ENCODE results near the gene ATAD5.

The ATAD5 gene

GRCh38 chr17:30906101-30906911 is 74.5 kb downstream of the ATAD5 start, which contains the start of gene TEFM (continued):
- TF ChIP-seq SALL2 (tag by site-specific recombination; IDR thresholded peaks at IDR 0.05; ENCODE audit: borderline replicate concordance) (peak; percentile 66; the same call in 1 of the 2 replicates), ZNF404 (tag by site-specific recombination; IDR thresholded peaks at IDR 0.05) (no peak), ZNF426 (tag by site-specific recombination; IDR thresholded peaks at IDR 0.05) (no peak), KLF1 (tag by site-specific recombination; IDR thresholded peaks at IDR 0.05) (peak; percentile 63; the same call in 1 of the 2 replicates), ZBTB8A (tag by site-specific recombination; IDR thresholded peaks at IDR 0.05) (peak; percentile 92), BCL6B (tag by site-specific recombination; IDR thresholded peaks at IDR 0.05) (no peak), ZBTB21 (tag by site-specific recombination; IDR thresholded peaks at IDR 0.05) (peak; percentile 53), ZNF610 (tag by site-specific recombination; IDR thresholded peaks at IDR 0.05; ENCODE audit: borderline replicate concordance) (peak; percentile 84), ZBTB6 (tag by site-specific recombination; IDR thresholded peaks at IDR 0.05) (peak; percentile 33), ZNF623 (tag by site-specific recombination; IDR thresholded peaks at IDR 0.05) (peak; percentile 43; the same call in 1 of the 2 replicates), GLI4 (tag by site-specific recombination; IDR thresholded peaks at IDR 0.05) (peak; percentile 98), ZNF146 (tag by site-specific recombination; IDR thresholded peaks at IDR 0.05) (peak; percentile 72), OVOL3 (tag by site-specific recombination; IDR thresholded peaks at IDR 0.05) (peak; percentile 84; the same call in 1 of the 2 replicates), ZNF274 (IDR thresholded peaks at IDR 0.05; ENCODE audit: low read length) (no peak), ZNF274 (tag by site-specific recombination; IDR thresholded peaks at IDR 0.05; ENCODE audit: borderline replicate concordance) (no peak), ZNF670 (tag by site-specific recombination; IDR thresholded peaks at IDR 0.05; ENCODE audit: low read depth) (no peak), ZBTB1 (tag by site-specific recombination; IDR thresholded peaks at IDR 0.05) (no peak), ZNF585B (tag by site-specific recombination; IDR thresholded peaks at IDR 0.05) (no peak; the same call in 1 of the 2 replicates), ZSCAN4 (tag by site-specific recombination; IDR thresholded peaks at IDR 0.05) (peak; percentile 76), ZBTB17 (tag by site-specific recombination; IDR thresholded peaks at IDR 0.05) (peak; percentile 90), ZBTB26 (tag by site-specific recombination; optimal IDR thresholded peaks at IDR 0.05) (peak; percentile 54), ZBTB49 (tag by site-specific recombination; IDR thresholded peaks at IDR 0.05; ENCODE audit: low read depth) (no peak), INSM2 (tag by site-specific recombination; IDR thresholded peaks at IDR 0.05) (peak; percentile 89), OSR2 (tag by site-specific recombination; IDR thresholded peaks at IDR 0.05) (no peak), ZNF704 (tag by site-specific recombination; IDR thresholded peaks at IDR 0.05) (no peak)
